Posterior cingulate gyrus (tissue), 11 donors: ENCODE measurements around the gene RRP8.

Experiments
- DNase-seq, 10 donors: peaks; one replicate each; pipeline versions ENCODE4 v3.0.0 to v3.0.0-alpha.2; 2020 to 2021; ENCODE audit warnings: mixed read lengths in 3 of 10
- intact Hi-C: fragments of 100-400 bp; cut with DNase I; formaldehyde crosslinking; loops from one replicate; pipeline ENCODE4 v1.15.1; 2023

RRP8 gene

DNA sequence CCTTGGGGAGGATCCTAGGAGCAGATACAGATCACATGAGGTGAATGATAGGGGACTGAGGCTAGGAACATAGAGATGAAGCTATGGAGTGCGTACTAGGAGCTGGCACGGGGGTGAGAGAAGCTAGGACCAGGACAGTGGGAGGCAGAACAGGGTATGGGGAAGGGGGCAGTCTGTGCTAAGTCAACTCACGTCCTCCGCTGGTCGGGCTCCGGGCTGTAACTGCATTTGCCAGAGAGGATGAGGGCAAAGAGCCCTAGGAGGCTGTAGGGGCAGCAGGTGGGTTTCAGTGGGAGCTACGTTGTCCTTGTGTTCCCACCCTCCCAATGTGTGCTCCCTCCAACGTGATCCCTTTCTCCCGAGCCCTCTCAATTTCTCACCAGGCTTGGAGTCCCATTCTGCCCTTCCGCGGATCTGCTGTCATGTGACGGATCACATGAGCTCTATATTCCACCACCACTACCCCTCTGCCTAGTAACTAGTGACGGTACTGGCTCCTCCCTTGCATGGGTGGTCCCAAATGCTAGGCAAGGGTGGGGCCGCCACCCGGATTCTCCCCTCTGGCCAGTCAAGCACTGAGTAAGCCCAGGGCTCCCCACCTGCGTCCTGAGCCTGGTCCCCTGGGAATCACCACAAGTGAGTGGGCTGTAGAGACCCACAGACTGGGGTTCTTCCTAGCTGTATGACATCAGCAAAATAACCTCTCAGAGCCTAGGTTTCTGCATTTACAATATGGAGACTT is 15.8 kb upstream of the RRP8 start, which contains the start of gene TPP1:
TPP1 (minus strand) TSS at position 419 of the 742 bp plus-strand sequence; CDS start at position 397, 22 bp downstream.
- intact Hi-C loops: loop anchor here (1.0 to 5.0 kb wide), 2 partner anchors 64 to 87 kb away; partner anchors contain the start of gene MRPL17
- DNase-seq: peak; percentile 90 to 99 (median 95)

DNA sequence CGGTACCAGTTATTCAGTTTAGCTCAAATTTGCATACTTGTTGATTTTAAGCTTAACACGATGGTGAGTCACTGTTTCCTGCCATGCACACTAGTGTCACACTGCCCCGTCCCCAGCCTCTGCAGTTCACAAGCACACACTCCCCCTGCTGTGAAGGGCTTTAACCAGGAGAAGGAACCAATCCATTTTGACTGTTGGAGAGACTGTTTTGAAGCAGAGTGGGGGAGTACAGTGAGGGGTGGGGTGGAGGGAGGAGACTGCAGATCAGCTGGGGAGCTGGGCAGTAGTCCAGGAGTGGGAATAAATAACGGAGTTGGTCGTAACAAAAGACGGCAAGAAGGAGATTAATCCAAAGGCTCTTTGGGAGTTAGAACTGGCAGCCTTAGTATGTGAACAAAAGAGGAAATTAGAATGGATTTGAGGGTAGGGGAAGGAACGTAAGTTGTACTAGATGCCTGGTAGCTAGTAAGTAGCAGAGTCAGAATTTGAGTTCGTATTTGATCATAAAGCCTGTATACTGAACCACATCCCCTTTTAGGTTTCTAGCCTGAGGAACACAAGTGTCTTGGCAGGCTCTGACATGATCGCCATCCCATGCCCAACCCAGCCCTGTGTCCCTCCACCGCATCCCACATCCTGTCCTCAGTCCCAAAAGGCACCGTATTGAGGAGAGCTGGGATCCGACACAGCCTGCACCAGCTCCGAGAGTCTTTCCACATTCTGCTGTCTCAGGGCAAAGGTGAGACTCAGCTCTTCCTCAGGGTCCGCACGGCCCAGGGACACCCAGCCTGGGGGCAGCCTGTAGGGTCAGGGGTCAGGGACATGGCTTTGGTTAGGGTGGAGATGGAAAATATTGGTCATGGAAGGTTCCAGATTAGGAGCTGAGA is 14.9 kb upstream of the RRP8 start:
- peak in 7 of 10 donors; percentile 45 to 89 (median 50) for DNase-seq
- intact Hi-C loops: loop anchor here (1.0 to 5.0 kb wide), 2 partner anchors 65 to 86 kb away; partner anchors contain the start of gene MRPL17

DNA sequence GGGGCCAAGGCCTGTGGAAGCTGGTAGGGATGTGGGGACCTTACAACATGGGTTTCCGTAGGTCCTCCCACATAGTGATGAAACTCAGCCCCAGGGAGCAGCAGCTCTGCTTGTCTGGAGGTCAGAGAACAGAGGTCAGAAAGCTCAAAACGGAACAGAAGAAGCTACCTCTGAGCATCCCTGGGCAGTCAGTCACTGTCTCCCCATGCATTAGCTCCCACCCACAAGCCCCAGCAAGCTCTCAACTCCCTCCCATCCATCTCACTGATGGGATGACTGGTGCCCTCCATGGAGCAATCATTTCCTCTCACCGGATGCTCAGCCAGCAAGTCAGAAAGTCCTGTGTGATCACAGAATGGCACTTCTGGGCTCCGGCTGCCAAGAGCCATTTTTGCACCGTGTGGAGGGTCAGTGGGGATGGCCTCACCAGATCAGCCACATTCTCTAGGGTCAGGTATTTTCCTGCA is 13.9 kb upstream of the RRP8 start:
- peak in 2 of 10 donors; percentile 41 to 65 for DNase-seq
- intact Hi-C loops: loop anchor here (5.0 kb wide), 1 partner anchor 85 kb away; no protein-coding TSS in a partner anchor

DNA sequence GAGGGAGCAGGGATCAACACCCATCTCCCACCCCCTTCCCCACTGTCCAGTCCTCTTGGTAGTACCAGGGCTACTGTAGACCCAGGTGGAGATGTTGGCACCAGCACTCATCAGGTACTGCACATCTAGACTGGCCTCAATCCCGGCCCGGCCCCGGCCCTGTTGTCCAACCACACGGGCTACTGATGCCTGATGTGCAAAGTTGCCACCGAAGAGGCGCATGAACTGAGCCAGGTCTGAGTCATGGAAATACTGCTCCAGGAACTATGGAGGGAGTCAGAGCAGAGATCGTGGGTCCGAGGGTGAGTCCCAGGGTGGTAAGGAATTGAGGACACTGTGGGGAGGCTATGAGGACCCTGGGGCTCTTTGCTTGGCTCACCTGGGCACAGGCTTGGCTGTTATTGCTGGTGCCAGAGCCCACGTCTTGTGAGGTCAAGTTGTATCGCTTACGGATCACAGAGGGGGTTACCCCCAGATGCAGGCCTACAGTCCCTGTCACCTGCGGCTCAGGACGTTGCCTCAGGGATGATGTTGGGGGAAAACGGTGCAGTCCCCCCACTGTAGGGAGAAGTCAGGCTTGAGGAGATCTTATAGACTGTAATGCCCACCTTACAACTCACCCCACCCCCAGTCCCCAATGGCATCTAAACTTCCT is 13.3 kb upstream of the RRP8 start:
- DNase-seq: peak in 1 of 10 donors; percentile 67
- intact Hi-C loops: loop anchor here (5.0 kb wide), 1 partner anchor 84 kb away; no protein-coding TSS in a partner anchor

DNA sequence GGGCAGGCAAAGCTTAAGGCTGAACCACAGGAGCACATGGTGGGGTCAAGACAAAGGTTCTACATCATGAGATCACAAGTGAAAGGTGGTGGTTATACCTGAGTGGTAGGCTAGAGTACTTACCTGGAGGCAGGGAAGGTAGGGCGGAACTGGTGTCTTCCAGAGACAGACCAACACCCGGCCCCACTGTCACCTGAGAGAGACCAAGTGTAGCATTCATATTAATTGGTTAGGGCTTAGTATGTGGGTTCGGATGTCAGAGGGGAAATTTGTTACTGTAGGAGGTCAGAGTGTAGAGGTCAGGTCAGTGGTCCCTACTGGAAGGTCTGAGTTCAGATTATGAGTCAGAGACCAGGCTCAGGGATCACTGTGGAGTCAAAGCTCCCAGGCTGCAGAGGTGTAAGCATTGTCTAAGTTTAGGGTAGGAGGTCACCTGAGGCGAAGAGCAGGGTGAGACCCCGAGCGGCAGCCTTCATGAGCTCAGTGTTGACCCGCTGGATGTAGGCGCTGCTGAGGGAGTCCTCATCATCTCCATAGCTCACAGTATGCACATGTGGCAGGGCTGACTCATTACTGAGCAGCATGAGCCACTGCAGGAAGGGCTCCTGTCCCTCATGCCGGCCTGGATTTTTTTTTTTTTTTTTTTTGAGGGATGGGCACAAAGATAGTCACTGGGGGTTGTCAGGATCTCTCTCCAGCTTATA is 12.6 kb upstream of the RRP8 start:
- peak in 1 of 10 donors; percentile 59 for DNase-seq
- intact Hi-C loops: loop anchor here (5.0 kb wide), 1 partner anchor 84 kb away; no protein-coding TSS in a partner anchor

DNA sequence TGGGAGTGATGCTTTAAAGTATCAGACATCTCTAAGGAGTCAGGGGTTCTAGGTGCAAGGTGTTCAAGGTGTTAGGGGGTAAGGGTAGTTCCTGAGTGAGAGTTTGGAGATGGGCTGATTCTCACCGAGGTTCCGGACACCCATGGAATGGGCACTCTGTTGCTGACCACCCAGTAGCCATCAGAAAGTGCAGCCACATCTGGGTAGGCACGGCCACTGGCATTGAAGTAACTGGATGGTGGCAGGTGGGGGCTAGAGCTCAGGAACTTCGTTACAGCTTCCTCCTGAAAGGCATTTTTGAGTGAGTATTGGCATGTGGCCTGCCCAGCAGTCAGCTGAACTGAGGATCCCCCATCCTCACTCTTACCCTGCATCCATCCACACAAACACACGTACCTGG is 11.6 kb upstream of the RRP8 start:
- peak in 2 of 10 donors; percentile 8 to 59 for DNase-seq
- intact Hi-C loops: loop anchor here (5.0 kb wide), 1 partner anchor 83 kb away; no protein-coding TSS in a partner anchor

DNA sequence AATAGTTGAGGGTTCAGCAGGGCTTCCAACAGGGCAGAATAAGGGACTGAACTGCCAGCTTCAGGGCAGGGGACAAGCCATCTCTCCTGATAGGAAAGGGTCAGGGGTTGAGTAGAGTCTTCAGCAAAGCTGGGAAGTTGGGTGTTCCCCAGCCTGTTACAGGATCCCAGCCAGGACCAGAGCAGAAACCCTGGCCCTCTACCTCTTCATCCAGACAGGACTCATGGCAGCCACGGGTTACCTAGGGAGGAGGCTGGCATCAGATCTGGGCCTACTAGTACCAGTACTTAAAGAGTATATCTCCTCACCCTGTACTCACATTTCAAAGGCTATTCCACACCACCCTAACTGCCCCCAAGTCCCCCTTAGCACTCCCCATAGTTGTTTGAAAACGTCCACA is 11.0 kb upstream of the RRP8 start:
- intact Hi-C loops: no loop called here
- DNase-seq: no peak

DNA sequence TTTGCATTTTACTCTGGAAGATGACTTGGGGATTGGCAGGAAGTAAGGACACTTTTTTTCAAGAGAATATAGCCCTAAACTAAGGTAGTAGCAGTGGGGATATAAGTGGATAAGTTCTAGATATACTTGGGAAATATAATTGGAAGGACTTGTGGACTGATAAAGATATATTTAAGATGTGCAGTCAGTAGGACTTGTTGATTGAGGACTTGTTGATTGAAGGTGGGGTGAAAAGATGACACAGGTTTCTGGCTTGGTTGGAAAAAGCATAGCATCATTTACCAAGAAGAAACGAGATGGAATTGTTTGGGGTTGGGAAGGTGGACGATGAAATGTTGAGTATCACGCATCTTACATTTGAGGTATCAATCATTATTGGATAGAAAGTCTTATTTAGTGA is 10.1 kb upstream of the RRP8 start:
- no peak for DNase-seq
- intact Hi-C loops: no loop called here

DNA sequence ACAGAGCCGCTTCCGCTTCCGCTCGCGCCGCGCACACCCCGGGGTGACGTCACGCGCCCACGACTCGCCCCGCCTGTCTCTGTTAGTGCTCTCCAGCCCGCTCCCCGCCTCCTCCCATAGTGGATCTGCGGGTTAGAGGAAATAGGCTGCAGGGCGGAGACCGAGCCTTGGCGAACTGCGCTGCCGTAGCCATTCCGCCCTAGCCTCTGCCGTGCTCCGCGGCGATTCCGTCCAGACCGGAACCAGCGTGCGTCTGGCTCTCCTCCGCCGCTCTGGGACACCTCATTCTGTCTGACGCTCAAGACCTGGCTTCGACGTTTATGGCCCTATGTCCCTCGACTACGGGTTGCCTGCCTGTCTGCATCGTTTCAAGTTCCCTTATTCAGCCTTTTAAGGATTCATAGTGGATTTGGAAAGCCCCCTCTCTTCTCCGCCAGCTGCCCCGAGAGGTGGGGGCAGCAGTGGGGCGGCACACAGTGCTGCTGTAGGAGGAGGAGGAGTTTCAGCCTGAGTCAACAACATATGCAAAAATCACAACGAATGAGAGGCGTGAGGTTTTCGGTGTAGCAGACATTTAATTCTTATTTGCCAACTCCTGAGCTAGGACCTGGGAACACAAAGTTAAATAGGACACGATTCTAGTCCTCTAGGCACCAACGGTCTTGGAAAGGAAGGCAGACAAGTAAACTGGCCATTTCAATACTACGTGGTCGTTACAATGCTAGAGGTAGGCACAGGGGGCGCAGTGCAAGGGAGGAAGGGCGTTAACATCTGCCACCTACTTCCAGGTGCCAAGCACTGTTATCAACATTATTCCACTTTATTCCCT is 9.0 kb upstream of the RRP8 start, which contains the start of gene TAF10:
TAF10 (minus strand) TSS at position 4 of the 829 bp plus-strand sequence. CDS start 27 bp downstream, outside the sequence.
- intact Hi-C loops: loop anchor here (1.0 kb wide), 1 partner anchor 71 kb away; the partner anchor contains the start of gene MRPL17

DNA sequence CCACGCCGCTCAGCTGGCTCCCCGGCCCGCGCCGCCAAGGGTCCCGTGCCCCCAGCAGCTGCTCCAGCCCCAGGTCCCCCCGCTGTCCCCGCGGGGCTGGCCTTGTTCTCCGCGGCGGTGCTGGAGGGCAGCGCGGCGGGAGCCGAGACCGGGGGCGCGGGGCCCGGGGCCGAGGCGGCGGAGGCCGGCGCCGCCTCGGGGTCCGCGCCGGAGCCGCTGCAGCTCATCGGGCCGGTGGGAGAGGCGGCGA is 8.5 kb upstream of the RRP8 start:
- intact Hi-C loops: loop anchor here (1.0 kb wide), 1 partner anchor 71 kb away; the partner anchor contains the start of gene MRPL17
- DNase-seq: no peak

More for the DNA sequence above, 9.0 kb upstream of the RRP8 start, which contains the start of gene TAF10:
- peak; percentile 92 to 99 (median 96) for DNase-seq

DNA sequence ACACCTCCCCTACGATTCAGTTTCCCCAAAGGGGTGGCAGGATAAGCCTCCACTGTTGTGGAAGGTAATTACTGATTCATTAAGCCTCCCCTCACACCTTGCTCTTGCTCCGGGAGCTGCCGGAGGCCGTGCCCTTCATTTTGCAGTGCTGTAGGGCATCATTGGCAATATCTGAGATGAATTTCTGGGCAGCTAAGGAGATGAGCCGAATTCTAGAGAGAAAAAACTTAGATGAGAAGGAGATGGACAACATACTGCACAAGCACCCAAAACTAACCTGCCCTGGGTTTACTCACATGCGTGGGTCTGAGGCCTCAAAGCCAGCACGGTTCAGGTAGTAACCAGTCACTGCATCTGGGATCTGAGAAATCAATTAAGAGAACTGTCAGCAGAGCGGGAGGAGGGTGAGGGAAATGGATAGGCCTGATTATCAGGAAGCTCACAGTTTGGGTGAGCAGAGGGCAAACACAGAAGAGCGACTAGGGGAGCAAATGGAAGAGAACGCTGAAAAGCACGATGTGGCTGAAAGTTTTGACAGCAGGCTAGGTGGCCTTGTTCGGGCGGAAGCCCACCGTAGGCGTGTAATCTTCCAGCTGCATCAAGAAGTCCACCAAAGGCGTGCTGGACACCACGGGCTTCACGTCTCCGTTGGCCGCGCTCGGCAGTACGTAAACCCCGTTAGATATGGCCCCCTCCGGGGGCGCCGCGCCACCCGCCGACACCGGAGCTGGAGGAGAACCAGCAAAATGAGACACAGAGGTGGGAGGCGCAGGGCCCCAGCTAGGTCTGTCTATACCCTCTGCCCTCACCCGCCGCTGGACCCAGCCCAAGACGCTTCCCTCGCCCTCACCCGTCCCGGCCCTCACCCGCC is 7.9 kb upstream of the RRP8 start:
- DNase-seq: peak in 4 of 10 donors; percentile 27 to 89 (median 60)
- intact Hi-C loops: no loop called here

DNA sequence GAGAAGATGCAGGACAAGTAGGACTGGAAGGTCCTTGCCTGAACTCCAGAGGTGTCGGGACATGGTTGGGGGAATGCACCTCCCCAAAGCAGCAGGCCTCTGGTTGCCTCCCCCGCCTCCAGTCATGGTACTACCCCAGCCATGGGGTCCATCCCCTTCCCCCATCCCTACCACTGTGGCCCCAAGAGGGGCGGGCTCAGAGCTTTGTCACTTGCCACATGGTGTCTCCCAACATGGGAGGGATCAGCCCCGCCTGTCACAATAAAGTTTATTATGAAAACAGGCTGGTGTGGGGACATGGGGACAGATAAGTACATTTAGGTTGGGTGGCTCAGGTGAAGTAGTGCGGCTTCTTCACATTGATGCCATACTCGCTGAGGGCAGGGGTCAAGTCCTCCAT is 7.2 kb upstream of the RRP8 start:
- DNase-seq: peak in 3 of 10 donors; percentile 4 to 37 (median 13)
- intact Hi-C loops: no loop called here

DNA sequence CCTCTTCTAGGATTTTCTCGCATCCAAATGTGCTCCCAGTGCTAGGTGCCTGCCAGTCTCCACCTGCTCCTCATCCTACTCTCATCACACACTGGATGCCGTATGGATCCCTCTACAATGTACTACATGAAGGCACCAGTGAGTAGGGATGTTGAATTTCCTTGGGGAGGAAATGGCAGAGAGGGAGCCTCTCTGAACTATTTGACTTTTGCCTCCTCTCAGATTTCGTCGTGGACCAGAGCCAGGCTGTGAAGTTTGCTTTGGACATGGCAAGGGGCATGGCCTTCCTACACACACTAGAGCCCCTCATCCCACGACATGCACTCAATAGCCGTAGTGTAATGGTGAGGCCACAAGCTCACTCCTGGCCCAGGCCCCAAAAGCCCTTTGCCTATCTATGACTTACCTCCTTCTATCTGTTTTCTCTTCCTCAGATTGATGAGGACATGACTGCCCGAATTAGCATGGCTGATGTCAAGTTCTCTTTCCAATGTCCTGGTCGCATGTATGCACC is 6.1 kb upstream of the RRP8 start:
- DNase-seq: peak in 2 of 10 donors; percentile 14 to 65
- intact Hi-C loops: loop anchor here (10.0 kb wide), 1 partner anchor 135 kb away; the partner anchor contains the start of gene TRIM3

DNA sequence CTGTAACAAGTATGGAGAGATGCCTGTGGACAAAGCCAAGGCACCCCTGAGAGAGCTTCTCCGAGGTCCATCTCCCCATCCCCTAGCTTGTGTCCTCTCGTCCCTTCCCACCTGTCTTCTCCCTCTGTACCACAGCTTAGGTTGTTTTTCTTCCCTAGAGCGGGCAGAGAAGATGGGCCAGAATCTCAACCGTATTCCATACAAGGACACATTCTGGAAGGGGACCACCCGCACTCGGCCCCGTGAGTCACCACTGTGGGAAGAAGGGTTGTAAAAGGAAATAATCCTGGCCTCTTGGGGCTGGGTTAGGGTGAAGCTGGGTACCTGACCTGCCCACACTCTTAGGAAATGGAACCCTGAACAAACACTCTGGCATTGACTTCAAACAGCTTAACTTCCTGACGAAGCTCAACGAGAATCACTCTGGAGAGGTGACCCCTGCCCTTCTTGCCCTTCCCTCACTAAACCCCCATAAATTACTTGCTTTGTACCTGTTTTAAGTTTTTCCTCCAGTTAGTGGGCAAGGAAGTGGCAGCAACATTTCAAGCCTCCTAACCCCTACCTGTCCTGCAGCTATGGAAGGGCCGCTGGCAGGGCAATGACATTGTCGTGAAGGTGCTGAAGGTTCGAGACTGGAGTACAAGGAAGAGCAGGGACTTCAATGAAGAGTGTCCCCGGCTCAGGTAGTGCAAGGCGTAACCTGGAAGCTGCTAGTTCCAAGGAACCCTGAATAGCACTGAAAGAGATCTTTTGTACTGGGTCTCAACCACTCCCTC is 5.5 kb upstream of the RRP8 start:
- intact Hi-C loops: loop anchor here (10.0 kb wide), 1 partner anchor 134 kb away; the partner anchor contains the start of gene TRIM3
- peak in 2 of 10 donors; percentile 9 to 46 for DNase-seq

DNA sequence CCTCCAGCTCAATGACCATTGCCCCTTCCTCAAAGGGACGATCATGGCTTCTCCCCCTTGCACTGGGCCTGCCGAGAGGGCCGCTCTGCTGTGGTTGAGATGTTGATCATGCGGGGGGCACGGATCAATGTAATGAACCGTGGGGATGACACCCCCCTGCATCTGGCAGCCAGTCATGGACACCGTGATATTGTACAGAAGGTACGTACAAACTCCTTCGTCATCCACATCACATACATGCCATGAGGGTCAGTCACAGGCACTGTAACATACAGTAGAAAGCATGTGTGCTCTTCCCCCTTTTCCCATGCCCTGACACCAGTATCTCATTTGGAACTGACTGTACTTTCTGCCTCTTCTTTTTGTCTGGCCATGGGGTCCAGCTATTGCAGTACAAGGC is 4.6 kb upstream of the RRP8 start:
- intact Hi-C loops: loop anchor here (10.0 kb wide), 1 partner anchor 133 kb away; the partner anchor contains the start of gene TRIM3
- peak in 1 of 10 donors; percentile 47 for DNase-seq

DNA sequence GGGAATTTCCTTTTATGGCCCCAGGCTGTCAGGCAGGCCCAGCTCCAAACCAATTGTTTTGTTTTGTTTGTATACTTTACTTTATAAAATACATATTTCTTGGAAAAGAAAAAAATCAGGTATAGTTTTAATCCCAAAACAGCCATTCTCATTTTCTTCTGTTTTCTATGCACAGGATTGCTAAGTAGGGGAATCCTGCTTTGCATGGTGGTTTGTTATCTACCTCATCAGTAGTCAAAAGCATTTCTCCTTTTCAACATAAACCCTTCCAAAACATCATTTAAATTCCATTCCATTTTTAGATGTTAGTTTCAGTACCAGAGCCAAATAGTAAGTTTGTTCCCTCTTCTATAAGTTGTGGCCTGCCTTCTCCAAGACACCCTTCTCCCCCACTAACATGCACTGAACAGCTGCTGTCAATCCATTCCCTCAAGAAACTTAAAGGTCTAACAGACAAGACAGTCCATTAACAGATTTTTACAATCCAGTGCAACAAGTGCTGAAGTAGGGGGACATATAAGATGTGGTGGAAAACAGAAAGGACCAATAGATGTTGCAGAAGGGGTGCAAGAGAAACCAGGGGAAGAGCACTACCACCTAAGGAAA is 3.9 kb upstream of the RRP8 start:
- intact Hi-C loops: loop anchor here (10.0 kb wide), 1 partner anchor 132 kb away; the partner anchor contains the start of gene TRIM3
- DNase-seq: no peak
